ENCODE data around the gene LYL1.
"Not testable (repeated sequence)": the region's sequence is repeated elsewhere in the genome, so short reads cannot be mapped to it uniquely, and the experiment has no call there.

LYL1 gene

GRCh38 chr19:13149628-13150186 is 47.0 kb upstream of the LYL1 start:
- H3K4me3 Mint-ChIP-seq, result peak overlapping the region; percentile 95 to 100 (median 100)
- H3K9me3 Mint-ChIP-seq, result no peaks in the 10 kb centered on the region
- H3K27ac Mint-ChIP-seq, result peak overlapping the region; percentile 95 to 100 (median 96)
- H3K36me3 Mint-ChIP-seq (ENCODE audit: low read depth), result peaks cover 15% of the 10 kb centered on the region
- TF ChIP-seq, protein P1, sequence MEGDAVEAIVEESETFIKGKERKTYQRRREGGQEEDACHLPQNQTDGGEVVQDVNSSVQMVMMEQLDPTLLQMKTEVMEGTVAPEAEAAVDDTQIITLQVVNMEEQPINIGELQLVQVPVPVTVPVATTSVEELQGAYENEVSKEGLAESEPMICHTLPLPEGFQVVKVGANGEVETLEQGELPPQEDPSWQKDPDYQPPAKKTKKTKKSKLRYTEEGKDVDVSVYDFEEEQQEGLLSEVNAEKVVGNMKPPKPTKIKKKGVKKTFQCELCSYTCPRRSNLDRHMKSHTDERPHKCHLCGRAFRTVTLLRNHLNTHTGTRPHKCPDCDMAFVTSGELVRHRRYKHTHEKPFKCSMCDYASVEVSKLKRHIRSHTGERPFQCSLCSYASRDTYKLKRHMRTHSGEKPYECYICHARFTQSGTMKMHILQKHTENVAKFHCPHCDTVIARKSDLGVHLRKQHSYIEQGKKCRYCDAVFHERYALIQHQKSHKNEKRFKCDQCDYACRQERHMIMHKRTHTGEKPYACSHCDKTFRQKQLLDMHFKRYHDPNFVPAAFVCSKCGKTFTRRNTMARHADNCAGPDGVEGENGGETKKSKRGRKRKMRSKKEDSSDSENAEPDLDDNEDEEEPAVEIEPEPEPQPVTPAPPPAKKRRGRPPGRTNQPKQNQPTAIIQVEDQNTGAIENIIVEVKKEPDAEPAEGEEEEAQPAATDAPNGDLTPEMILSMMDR (IDR thresholded peaks at IDR 0.05; ENCODE audit: unreplicated experiment in 3 of 3), result no peak
- H3K4me1 Mint-ChIP-seq, result peaks cover 6% of the 10 kb centered on the region
- H3K27me3 Mint-ChIP-seq (ENCODE audit: low read depth), result peaks cover 5% of the 10 kb centered on the region

DNA sequence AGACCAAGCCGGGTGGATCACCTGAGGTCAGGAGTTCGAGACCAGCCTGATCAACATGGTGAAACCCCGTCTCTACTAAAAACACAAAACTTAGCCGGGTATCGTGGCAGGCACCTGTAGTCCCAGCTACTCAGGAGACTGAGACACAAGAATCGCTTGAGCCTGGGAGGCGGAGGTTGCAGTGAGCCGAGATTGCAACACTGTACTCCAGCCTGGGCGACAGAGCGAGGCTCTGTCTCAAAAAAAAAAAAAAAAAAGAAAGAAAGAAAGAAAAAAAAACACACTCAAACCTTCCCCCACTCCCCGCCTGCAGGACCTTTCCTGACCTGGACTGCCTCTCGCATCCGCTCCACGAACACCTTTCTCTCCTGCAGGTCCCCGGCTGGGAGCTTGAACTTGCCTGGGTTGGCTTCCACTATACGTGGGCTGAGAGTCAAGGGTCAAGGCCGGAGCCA is 46.5 kb upstream of the LYL1 start:
- Mint-ChIP-seq H3K27ac (peak overlapping the region; percentile 45 to 63 (median 59)), H3K4me3 (peak overlapping the region; percentile 85 to 100 (median 95)), H3K36me3 (ENCODE audit: low read depth) (peaks cover 10% of the 10 kb centered on the region)
- not testable (repeated sequence) for H3K27me3 Mint-ChIP-seq (ENCODE audit: low read depth); H3K9me3 Mint-ChIP-seq; H3K4me1 Mint-ChIP-seq

GRCh38 chr19:13146763-13147563 is 44.3 kb upstream of the LYL1 start:
- TF ChIP-seq, protein P1 (IDR thresholded peaks at IDR 0.05; ENCODE audit: unreplicated experiment in 3 of 3), result no peak
- Mint-ChIP-seq H3K27me3 (ENCODE audit: low read depth) (no peaks in the 10 kb centered on the region), H3K4me3 (peak overlapping the region; percentile 72 to 80 (median 78)), H3K9me3 (no peaks in the 10 kb centered on the region), H3K36me3 (ENCODE audit: low read depth) (peaks cover 6% of the 10 kb centered on the region), H3K4me1 (peaks cover 6% of the 10 kb centered on the region), H3K27ac (peak overlapping the region in 1 of 3 experiments; percentile 26)

- no peak overlapping the region for H3K27ac Mint-ChIP-seq
- H3K4me3 Mint-ChIP-seq, result peak overlapping the region in 1 of 3 experiments; percentile 31
- H3K4me1 Mint-ChIP-seq, result no peaks in the 10 kb centered on the region
- H3K27me3 Mint-ChIP-seq (ENCODE audit: low read depth), result no peaks in the 10 kb centered on the region
- no peaks in the 10 kb centered on the region for H3K9me3 Mint-ChIP-seq
- TF ChIP-seq, protein P1 (IDR thresholded peaks at IDR 0.05; ENCODE audit: unreplicated experiment in 3 of 3), result no peak
- peaks cover 28% of the 10 kb centered on the region for H3K36me3 Mint-ChIP-seq (ENCODE audit: low read depth)
Measured at GRCh38 chr19:13139633-13140311, 37.1 kb upstream of the LYL1 start.

- Mint-ChIP-seq H3K4me3 (no peak overlapping the region), H3K9me3 (no peaks in the 10 kb centered on the region), H3K4me1 (no peaks in the 10 kb centered on the region), H3K27me3 (ENCODE audit: low read depth) (no peaks in the 10 kb centered on the region), H3K36me3 (ENCODE audit: low read depth) (peaks cover 28% of the 10 kb centered on the region), H3K27ac (no peak overlapping the region)
- TF ChIP-seq, protein P1 (IDR thresholded peaks at IDR 0.05; ENCODE audit: unreplicated experiment in 3 of 3), result no peak
Measured at GRCh38 chr19:13138916-13139198, 36.2 kb upstream of the LYL1 start.

- no peaks in the 10 kb centered on the region for H3K4me1 Mint-ChIP-seq
- H3K4me3 Mint-ChIP-seq, result no peak overlapping the region
- H3K27me3 Mint-ChIP-seq (ENCODE audit: low read depth), result no peaks in the 10 kb centered on the region
- TF ChIP-seq, protein P1 (IDR thresholded peaks at IDR 0.05; ENCODE audit: unreplicated experiment in 3 of 3), result no peak
- peaks cover 28% of the 10 kb centered on the region for H3K36me3 Mint-ChIP-seq (ENCODE audit: low read depth)
- no peaks in the 10 kb centered on the region for H3K9me3 Mint-ChIP-seq
- no peak overlapping the region for H3K27ac Mint-ChIP-seq
Measured at GRCh38 chr19:13138171-13138915, 35.7 kb upstream of the LYL1 start.
